ENCODE data around the gene FXYD6.

Gene FXYD6

GRCh38 chr11:117851852-117852251, 24.6 kb downstream of the FXYD6 start:
- H3K9ac ChIP-seq, result no peak overlapping the region
- H3K79me2 ChIP-seq (ENCODE audit: insufficient read depth, low read depth), result no peaks in the 10 kb centered on the region
- H3K4me2 ChIP-seq, result no peak overlapping the region
- no peak overlapping the region for H3K27ac ChIP-seq
- no peak for TF ChIP-seq CTCF (conservative IDR thresholded peaks at IDR 0.05; ENCODE audit: low read depth, low read length)
- no peaks in the 10 kb centered on the region for H3K4me1 ChIP-seq (ENCODE audit: low read depth, poor library complexity, severe bottlenecking)
- no peaks in the 10 kb centered on the region for H3K36me3 ChIP-seq (ENCODE audit: insufficient read depth)
- no peaks in the 10 kb centered on the region for H4K20me1 ChIP-seq (ENCODE audit: insufficient read depth)
- H3K4me3 ChIP-seq (IDR thresholded peaks at IDR 0.05; ENCODE audit: insufficient read depth, low read depth, low read length), result no peak overlapping the region
- no peaks in the 10 kb centered on the region for H3K27me3 ChIP-seq (ENCODE audit: insufficient read depth, low read depth)
- no peak overlapping the region for H2AFZ ChIP-seq (ENCODE audit: low read depth)

- Histone ChIP-seq H3K79me2 (ENCODE audit: insufficient read depth, low read depth) (no peaks in the 10 kb centered on the region), H3K27me3 (ENCODE audit: insufficient read depth, low read depth) (no peaks in the 10 kb centered on the region), H3K27ac (no peak overlapping the region), H2AFZ (ENCODE audit: low read depth) (no peak overlapping the region), H3K4me2 (no peak overlapping the region), H4K20me1 (ENCODE audit: insufficient read depth) (no peaks in the 10 kb centered on the region), H3K36me3 (ENCODE audit: insufficient read depth) (no peaks in the 10 kb centered on the region), H3K9ac (no peak overlapping the region), H3K4me3 (IDR thresholded peaks at IDR 0.05; ENCODE audit: insufficient read depth, low read depth, low read length) (no peak overlapping the region), H3K4me1 (ENCODE audit: low read depth, poor library complexity, severe bottlenecking) (no peaks in the 10 kb centered on the region)
- TF ChIP-seq CTCF (conservative IDR thresholded peaks at IDR 0.05; ENCODE audit: low read depth, low read length), result no peak
Measured at GRCh38 chr11:117851106-117851505, 25.4 kb downstream of the FXYD6 start.

GRCh38 chr11:117849781-117850414, 26.6 kb downstream of the FXYD6 start:
- Histone ChIP-seq H3K27me3 (ENCODE audit: insufficient read depth, low read depth) (no peaks in the 10 kb centered on the region), H3K27ac (no peak overlapping the region)

GRCh38 chr11:117843666-117844484, 32.6 kb downstream of the FXYD6 start:
- Histone ChIP-seq H4K20me1 (ENCODE audit: insufficient read depth) (no peaks in the 10 kb centered on the region), H3K27me3 (ENCODE audit: insufficient read depth, low read depth) (no peaks in the 10 kb centered on the region), H3K4me2 (no peak overlapping the region), H3K4me1 (ENCODE audit: low read depth, poor library complexity, severe bottlenecking) (no peaks in the 10 kb centered on the region), H3K27ac (no peak overlapping the region), H3K79me2 (ENCODE audit: insufficient read depth, low read depth) (no peaks in the 10 kb centered on the region), H3K36me3 (ENCODE audit: insufficient read depth) (no peaks in the 10 kb centered on the region), H3K9ac (no peak overlapping the region), H3K4me3 (IDR thresholded peaks at IDR 0.05; ENCODE audit: insufficient read depth, low read depth, low read length) (no peak overlapping the region), H2AFZ (ENCODE audit: low read depth) (no peak overlapping the region)
- peak; percentile 86 for TF ChIP-seq CTCF (conservative IDR thresholded peaks at IDR 0.05; ENCODE audit: low read depth, low read length)

More at GRCh38 chr11:117849781-117850414, 26.6 kb downstream of the FXYD6 start:
- Histone ChIP-seq H3K4me2 (no peak overlapping the region), H3K79me2 (ENCODE audit: insufficient read depth, low read depth) (no peaks in the 10 kb centered on the region), H3K4me3 (IDR thresholded peaks at IDR 0.05; ENCODE audit: insufficient read depth, low read depth, low read length) (no peak overlapping the region), H4K20me1 (ENCODE audit: insufficient read depth) (no peaks in the 10 kb centered on the region), H3K36me3 (ENCODE audit: insufficient read depth) (no peaks in the 10 kb centered on the region), H3K4me1 (ENCODE audit: low read depth, poor library complexity, severe bottlenecking) (no peaks in the 10 kb centered on the region), H2AFZ (ENCODE audit: low read depth) (no peak overlapping the region), H3K9ac (no peak overlapping the region)
- TF ChIP-seq CTCF (conservative IDR thresholded peaks at IDR 0.05; ENCODE audit: low read depth, low read length), result no peak

Data from KMS-11 (cell line).